HEK293 (cell line): ENCODE measurements around the gene DNAAF5.

ENCODE experiments used
- CTCF ChIA-PET: fragments of 350-600 bp; formaldehyde crosslinking; extraction: SDS; loops from one replicate; lab custom pipeline; 2021; ENCODE audit warnings: antibody characterized with exemption; lab: Yijun Ruan, JAX
- POLR2A ChIA-PET: fragments of 300-600 bp; formaldehyde crosslinking; extraction: SDS; loops from one replicate; lab custom pipeline; 2020; ENCODE audit warnings: antibody characterized with exemption, inconsistent platforms; lab: Yijun Ruan, JAX
- H3K27ac ChIP-seq: fragments of 200-500 bp; sonication (Bioruptor generic); 2 replicates; pipeline ENCODE4 v1.5.1; 2014; ENCODE audit warnings: low read depth, low read length, control low read depth, inconsistent platforms; ENCODE audit errors: extremely low read depth
- H3K36me3 ChIP-seq, 2 experiments: fragments of 200-500 bp in 1 of 2; sonication (Bioruptor generic) in 1 of 2; 1 replicate in 1 of 2; 2 replicates in 1 of 2; pipeline ENCODE4 v1.5.1; 2014 to 2017; ENCODE audit warnings: inconsistent platforms in 2 of 2, low read length in 2 of 2; ENCODE audit not compliant: control insufficient read depth in 2 of 2, insufficient read depth in 1 of 2
- H3K4me1 ChIP-seq: fragments of 200-500 bp; sonication (Bioruptor generic); 2 replicates; pipeline ENCODE4 v1.5.1; 2014; ENCODE audit warnings: mild to moderate bottlenecking, low read length, inconsistent platforms; ENCODE audit not compliant: control insufficient read depth, insufficient read depth
- H3K4me3 ChIP-seq: 2 replicates; pipeline ENCODE4 v1.5.1; 2011; ENCODE audit warnings: low read depth, mild to moderate bottlenecking, control low read depth, low read length, moderate library complexity
- H3K9me3 ChIP-seq: fragments of 200-500 bp; sonication (Bioruptor generic); 2 replicates; pipeline ENCODE4 v1.5.1; 2014; ENCODE audit warnings: low read depth, low read length, inconsistent platforms; ENCODE audit not compliant: control insufficient read depth, insufficient read depth
- BCL11A ChIP-seq: fragments of 450-650 bp; formaldehyde crosslinking; IDR thresholded peaks from 2 replicates; pipeline ENCODE4 v1.5.1; 2016; ENCODE audit warnings: low read depth, missing biosample characterization, missing genetic modification characterization
- BCL11B ChIP-seq: fragments of 450-650 bp; formaldehyde crosslinking; IDR thresholded peaks from 2 replicates; pipeline ENCODE4 v1.5.1; 2016; ENCODE audit warnings: low read depth, missing biosample characterization, missing genetic modification characterization
- EGR2 ChIP-seq: fragments of 450-650 bp; formaldehyde crosslinking; IDR thresholded peaks from 2 replicates; pipeline ENCODE4 v1.5.1; 2016; ENCODE audit warnings: low read depth, missing biosample characterization, missing genetic modification characterization
- GLIS2 ChIP-seq: fragments of 450-650 bp; formaldehyde crosslinking; IDR thresholded peaks from 2 replicates; pipeline ENCODE4 v1.5.1; 2016; ENCODE audit warnings: missing biosample characterization, missing genetic modification characterization
- HOXC10 ChIP-seq: sonication (generic); formaldehyde crosslinking; IDR thresholded peaks from 2 replicates; pipeline ENCODE4 v1.8.1; 2023; ENCODE audit warnings: mild to moderate bottlenecking, missing genetic modification reagents
- MZF1 ChIP-seq: fragments of 450-650 bp; formaldehyde crosslinking; IDR thresholded peaks from 2 replicates; pipeline ENCODE4 v1.5.1; 2017; ENCODE audit warnings: missing biosample characterization, missing genetic modification characterization, borderline replicate concordance
- RBAK ChIP-seq: fragments of 450-650 bp; formaldehyde crosslinking; IDR thresholded peaks from 2 replicates; pipeline ENCODE4 v1.5.1; 2016; ENCODE audit warnings: missing biosample characterization, missing genetic modification characterization
- SETDB1 ChIP-seq: IDR thresholded peaks from one replicate; pipeline ENCODE4 v1.6.1; 2017; ENCODE audit warnings: mild to moderate bottlenecking, low read length, moderate library complexity, mixed read lengths; ENCODE audit not compliant: insufficient read length
- SP2 ChIP-seq: fragments of 450-650 bp; formaldehyde crosslinking; IDR thresholded peaks from 2 replicates; pipeline ENCODE4 v1.5.1; 2016; ENCODE audit warnings: missing biosample characterization, missing genetic modification characterization
- TCF7L2 ChIP-seq: IDR thresholded peaks from 2 replicates; pipeline ENCODE4 v1.6.1; 2011; ENCODE audit warnings: low read depth, mild to moderate bottlenecking, inconsistent platforms, low read length, moderate library complexity, borderline replicate concordance
- ZBTB21 ChIP-seq: fragments of 450-650 bp; formaldehyde crosslinking; IDR thresholded peaks from 2 replicates; pipeline ENCODE4 v1.5.1; 2017; ENCODE audit warnings: missing biosample characterization, missing genetic modification characterization
- ZEB2 ChIP-seq: fragments of 450-650 bp; formaldehyde crosslinking; IDR thresholded peaks from 2 replicates; pipeline ENCODE4 v1.5.1; 2016; ENCODE audit warnings: missing biosample characterization, missing genetic modification characterization
- ZFHX2 ChIP-seq: fragments of 450-650 bp; formaldehyde crosslinking; conservative IDR thresholded peaks from 2 replicates; pipeline ENCODE4 v1.5.1; 2016; ENCODE audit warnings: missing biosample characterization, missing genetic modification characterization
- ZFP41 ChIP-seq: fragments of 450-650 bp; formaldehyde crosslinking; IDR thresholded peaks from 2 replicates; pipeline ENCODE4 v1.5.1; 2016; ENCODE audit warnings: missing biosample characterization, missing genetic modification characterization, borderline replicate concordance
- ZNF169 ChIP-seq: fragments of 450-650 bp; formaldehyde crosslinking; IDR thresholded peaks from 2 replicates; pipeline ENCODE4 v1.5.1; 2016; ENCODE audit warnings: missing biosample characterization, missing genetic modification characterization
- ZNF214 ChIP-seq: fragments of 450-650 bp; formaldehyde crosslinking; IDR thresholded peaks from 2 replicates; pipeline ENCODE4 v1.5.1; 2017; ENCODE audit warnings: missing biosample characterization, mild to moderate bottlenecking, missing genetic modification characterization, borderline replicate concordance
- ZNF248 ChIP-seq: fragments of 450-650 bp; formaldehyde crosslinking; IDR thresholded peaks from 2 replicates; pipeline ENCODE4 v1.5.1; 2017; ENCODE audit warnings: missing biosample characterization, missing genetic modification characterization
- ZNF341 ChIP-seq: fragments of 450-650 bp; formaldehyde crosslinking; IDR thresholded peaks from 2 replicates; pipeline ENCODE4; 2016; ENCODE audit warnings: low read depth, missing biosample characterization, missing genetic modification characterization
- ZNF529 ChIP-seq: fragments of 450-650 bp; formaldehyde crosslinking; IDR thresholded peaks from 2 replicates; pipeline ENCODE4 v1.5.1; 2017; ENCODE audit warnings: missing genetic modification characterization, missing biosample characterization; ENCODE audit not compliant: insufficient replicate concordance
- ZNF596 ChIP-seq: fragments of 450-650 bp; IDR thresholded peaks from 2 replicates; pipeline ENCODE4 v1.5.0; 2018; ENCODE audit warnings: missing biosample characterization, mild to moderate bottlenecking, missing genetic modification characterization, moderate library complexity
- ZNF768 ChIP-seq: fragments of 450-650 bp; formaldehyde crosslinking; IDR thresholded peaks from 2 replicates; pipeline ENCODE4 v1.5.1; 2018; ENCODE audit warnings: missing biosample characterization, mild to moderate bottlenecking, missing genetic modification characterization
- ZNF830 ChIP-seq: fragments of 450-650 bp; IDR thresholded peaks from 2 replicates; pipeline ENCODE4 v1.5.0; 2018; ENCODE audit warnings: missing biosample characterization, missing genetic modification characterization, low read depth, mild to moderate bottlenecking, moderate library complexity
- ZNF837 ChIP-seq: fragments of 450-650 bp; formaldehyde crosslinking; IDR thresholded peaks from 2 replicates; pipeline ENCODE4 v1.5.1; 2016; ENCODE audit warnings: missing biosample characterization, missing genetic modification characterization
- TF ChIP-seq, protein P1 (sequence below): fragments of 450-650 bp; formaldehyde crosslinking; IDR thresholded peaks from 2 replicates; pipeline ENCODE4 v1.5.1; 2016; ENCODE audit warnings: missing biosample characterization, missing genetic modification characterization
- TF ChIP-seq, protein P2 (sequence below): fragments of 450-650 bp; formaldehyde crosslinking; IDR thresholded peaks from 2 replicates; pipeline ENCODE4 v1.5.1; 2016; ENCODE audit warnings: missing biosample characterization, missing genetic modification characterization
- TF ChIP-seq, protein P3 (sequence below): fragments of 450-650 bp; formaldehyde crosslinking; IDR thresholded peaks from 2 replicates; pipeline ENCODE4 v1.5.1; 2016; ENCODE audit warnings: missing biosample characterization, missing genetic modification characterization, borderline replicate concordance
- TF ChIP-seq, protein P4 (sequence below): sonication (generic); formaldehyde crosslinking; IDR thresholded peaks from 2 replicates; pipeline ENCODE4 v1.8.1; 2022; ENCODE audit warnings: mild to moderate bottlenecking, moderate library complexity, missing genetic modification reagents

Gene DNAAF5

DNA sequence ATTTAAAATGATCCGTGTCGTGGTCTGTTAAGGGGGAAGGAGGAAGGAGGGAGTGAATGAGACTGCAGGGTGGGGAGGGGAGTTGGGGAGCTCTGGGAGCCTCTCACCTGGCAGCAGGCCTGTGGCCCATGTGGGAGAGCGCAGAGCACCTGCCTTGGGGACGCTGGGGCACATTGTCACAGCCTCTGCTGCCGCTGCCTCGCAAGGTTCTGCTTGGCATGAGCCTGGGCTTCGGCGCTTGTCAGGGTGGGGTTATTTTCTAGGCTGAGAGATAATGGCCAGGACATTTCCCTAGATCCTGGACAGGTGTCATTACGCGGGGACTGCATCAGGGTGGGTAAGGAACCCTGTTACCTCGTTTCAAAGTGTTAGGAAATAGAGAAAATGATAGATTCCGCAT, 103.6 kb downstream of the DNAAF5 start:
- no peaks in the 10 kb centered on the region for H3K9me3 ChIP-seq
- H3K4me3 ChIP-seq = no peak overlapping the region
- no peak overlapping the region for H3K27ac ChIP-seq
- ChIA-PET POLR2A (no interaction called here), CTCF (interaction anchor here (0.6 kb wide), 1 partner anchor 55 kb away, joined by 3 read pairs; no protein-coding TSS in a partner anchor)
- TF ChIP-seq ZFHX2 (no peak), ZFP41 (tag by site-specific recombination) (no peak), ZNF341 (no peak), ZNF830 (no peak), ZNF837 (tag by site-specific recombination) (no peak), ZNF596 (tag by site-specific recombination) (no peak)
- H3K4me1 ChIP-seq = peaks cover 13% of the 10 kb centered on the region
- peaks cover 0 to 6% of the 10 kb centered on the region in 2 experiments; a peak in 1 of 3 replicates for H3K36me3 ChIP-seq

DNA sequence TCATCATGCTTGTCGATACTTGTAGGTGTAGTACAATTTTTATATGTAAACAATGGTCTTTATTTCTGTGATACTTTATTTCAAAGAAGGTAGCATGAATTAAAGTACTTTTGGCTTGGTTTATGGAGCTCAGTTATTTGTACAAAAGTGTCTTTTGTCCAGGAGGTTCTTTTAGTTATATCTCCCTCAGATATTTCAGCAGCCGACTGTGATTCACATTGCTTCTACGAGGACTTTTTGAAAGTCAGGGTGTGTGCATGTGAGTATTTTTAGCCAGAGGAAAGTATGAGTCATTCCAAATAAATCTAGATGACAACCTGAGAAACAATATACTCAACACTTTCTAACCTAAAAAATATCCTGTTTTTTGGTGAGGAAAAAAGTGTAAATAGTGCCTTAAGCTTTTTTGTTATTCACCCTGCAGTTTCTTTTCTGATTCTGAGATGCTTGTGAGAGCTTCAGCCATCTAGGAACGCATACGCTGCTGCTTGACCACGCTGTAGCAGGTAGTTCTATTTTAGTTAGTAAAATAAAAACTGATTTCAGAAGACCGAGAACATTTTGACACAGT, 105.2 kb downstream of the DNAAF5 start:
- Histone ChIP-seq H3K4me1 (peaks cover 13% of the 10 kb centered on the region), H3K4me3 (no peak overlapping the region; the same call in none of the 2 replicates), H3K9me3 (no peaks in the 10 kb centered on the region), H3K27ac (peak overlapping the region; percentile 28), H3K36me3 (peaks cover 0 to 6% of the 10 kb centered on the region in 2 experiments; a peak in 1 of 3 replicates)
- POLR2A ChIA-PET = interaction anchor here (0.8 to 1.5 kb wide), 3 partner anchors 14 to 91 kb away, joined by 3 to 8 read pairs (median 4); no protein-coding TSS in a partner anchor
- CTCF ChIA-PET = interaction anchor here (1.1 to 1.5 kb wide), 5 partner anchors 9 to 57 kb away, joined by 3 to 8 read pairs (median 3); no protein-coding TSS in a partner anchor
- no peak for TF ChIP-seq RBAK
- no peak for TF ChIP-seq EGR2 (tag by site-specific recombination)
- no peak for TF ChIP-seq ZNF169 (tag by site-specific recombination)
- no peak for TF ChIP-seq SP2
- TF ChIP-seq MZF1 (tag by site-specific recombination) = no peak
- no peak for TF ChIP-seq SETDB1
- TF ChIP-seq ZBTB21 = no peak
- no peak for TF ChIP-seq ZNF529 (tag by site-specific recombination)
- TF ChIP-seq, protein P1, sequence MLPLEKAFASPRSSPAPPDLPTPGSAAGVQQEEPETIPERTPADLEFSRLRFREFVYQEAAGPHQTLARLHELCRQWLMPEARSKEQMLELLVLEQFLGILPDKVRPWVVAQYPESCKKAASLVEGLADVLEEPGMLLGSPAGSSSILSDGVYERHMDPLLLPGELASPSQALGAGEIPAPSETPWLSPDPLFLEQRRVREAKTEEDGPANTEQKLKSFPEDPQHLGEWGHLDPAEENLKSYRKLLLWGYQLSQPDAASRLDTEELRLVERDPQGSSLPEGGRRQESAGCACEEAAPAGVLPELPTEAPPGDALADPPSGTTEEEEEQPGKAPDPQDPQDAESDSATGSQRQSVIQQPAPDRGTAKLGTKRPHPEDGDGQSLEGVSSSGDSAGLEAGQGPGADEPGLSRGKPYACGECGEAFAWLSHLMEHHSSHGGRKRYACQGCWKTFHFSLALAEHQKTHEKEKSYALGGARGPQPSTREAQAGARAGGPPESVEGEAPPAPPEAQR (tag by site-specific recombination) = no peak
- no peak for TF ChIP-seq GLIS2
- TF ChIP-seq, protein P2, sequence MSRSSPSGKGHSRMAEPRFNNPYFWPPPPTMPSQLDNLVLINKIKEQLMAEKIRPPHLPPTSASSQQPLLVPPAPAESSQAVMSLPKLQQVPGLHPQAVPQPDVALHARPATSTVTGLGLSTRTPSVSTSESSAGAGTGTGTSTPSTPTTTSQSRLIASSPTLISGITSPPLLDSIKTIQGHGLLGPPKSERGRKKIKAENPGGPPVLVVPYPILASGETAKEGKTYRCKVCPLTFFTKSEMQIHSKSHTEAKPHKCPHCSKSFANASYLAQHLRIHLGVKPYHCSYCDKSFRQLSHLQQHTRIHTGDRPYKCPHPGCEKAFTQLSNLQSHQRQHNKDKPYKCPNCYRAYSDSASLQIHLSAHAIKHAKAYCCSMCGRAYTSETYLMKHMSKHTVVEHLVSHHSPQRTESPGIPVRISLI (tag by site-specific recombination) = peak; percentile 82; the same call in 1 of the 2 replicates
- TF ChIP-seq, protein P3, sequence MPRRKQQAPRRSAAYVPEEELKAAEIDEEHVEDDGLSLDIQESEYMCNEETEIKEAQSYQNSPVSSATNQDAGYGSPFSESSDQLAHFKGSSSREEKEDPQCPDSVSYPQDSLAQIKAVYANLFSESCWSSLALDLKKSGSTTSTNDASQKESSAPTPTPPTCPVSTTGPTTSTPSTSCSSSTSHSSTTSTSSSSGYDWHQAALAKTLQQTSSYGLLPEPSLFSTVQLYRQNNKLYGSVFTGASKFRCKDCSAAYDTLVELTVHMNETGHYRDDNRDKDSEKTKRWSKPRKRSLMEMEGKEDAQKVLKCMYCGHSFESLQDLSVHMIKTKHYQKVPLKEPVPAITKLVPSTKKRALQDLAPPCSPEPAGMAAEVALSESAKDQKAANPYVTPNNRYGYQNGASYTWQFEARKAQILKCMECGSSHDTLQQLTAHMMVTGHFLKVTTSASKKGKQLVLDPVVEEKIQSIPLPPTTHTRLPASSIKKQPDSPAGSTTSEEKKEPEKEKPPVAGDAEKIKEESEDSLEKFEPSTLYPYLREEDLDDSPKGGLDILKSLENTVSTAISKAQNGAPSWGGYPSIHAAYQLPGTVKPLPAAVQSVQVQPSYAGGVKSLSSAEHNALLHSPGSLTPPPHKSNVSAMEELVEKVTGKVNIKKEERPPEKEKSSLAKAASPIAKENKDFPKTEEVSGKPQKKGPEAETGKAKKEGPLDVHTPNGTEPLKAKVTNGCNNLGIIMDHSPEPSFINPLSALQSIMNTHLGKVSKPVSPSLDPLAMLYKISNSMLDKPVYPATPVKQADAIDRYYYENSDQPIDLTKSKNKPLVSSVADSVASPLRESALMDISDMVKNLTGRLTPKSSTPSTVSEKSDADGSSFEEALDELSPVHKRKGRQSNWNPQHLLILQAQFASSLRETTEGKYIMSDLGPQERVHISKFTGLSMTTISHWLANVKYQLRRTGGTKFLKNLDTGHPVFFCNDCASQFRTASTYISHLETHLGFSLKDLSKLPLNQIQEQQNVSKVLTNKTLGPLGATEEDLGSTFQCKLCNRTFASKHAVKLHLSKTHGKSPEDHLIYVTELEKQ (tag by site-specific recombination) = peak; percentile 51; the same call in 1 of the 2 replicates
- no peak for TF ChIP-seq HOXC10 (CRISPR knock-in tag)
- TF ChIP-seq BCL11A = no peak
- no peak for TF ChIP-seq TCF7L2
- no peak for TF ChIP-seq BCL11B (tag by site-specific recombination)
- no peak for TF ChIP-seq ZEB2 (tag by site-specific recombination)
- TF ChIP-seq ZNF768 (tag by site-specific recombination) = no peak
- TF ChIP-seq ZNF248 (tag by site-specific recombination) = no peak
- TF ChIP-seq, protein P4, sequence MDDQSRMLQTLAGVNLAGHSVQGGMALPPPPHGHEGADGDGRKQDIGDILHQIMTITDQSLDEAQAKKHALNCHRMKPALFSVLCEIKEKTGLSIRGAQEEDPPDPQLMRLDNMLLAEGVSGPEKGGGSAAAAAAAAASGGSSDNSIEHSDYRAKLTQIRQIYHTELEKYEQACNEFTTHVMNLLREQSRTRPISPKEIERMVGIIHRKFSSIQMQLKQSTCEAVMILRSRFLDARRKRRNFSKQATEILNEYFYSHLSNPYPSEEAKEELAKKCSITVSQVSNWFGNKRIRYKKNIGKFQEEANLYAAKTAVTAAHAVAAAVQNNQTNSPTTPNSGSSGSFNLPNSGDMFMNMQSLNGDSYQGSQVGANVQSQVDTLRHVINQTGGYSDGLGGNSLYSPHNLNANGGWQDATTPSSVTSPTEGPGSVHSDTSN = no peak
- no peak for TF ChIP-seq ZNF214 (tag by site-specific recombination)
